HG02981 (cell line): ENCODE results near the gene CCDC47.
A peak's percentile ranks its signal among the peaks of the same experiment; 100 is the strongest.
"Not testable (repeated sequence)": the region's sequence is repeated elsewhere in the genome, so short reads cannot be mapped to it uniquely, and the experiment has no call there.

ENCODE experiments used
- ATAC-seq: cut with Tn5 transposase; IDR thresholded peaks from one replicate; pipeline ENCODE4 v1.9.1; 2021; ENCODE audit warnings: mild to moderate bottlenecking, moderate library complexity; ENCODE audit not compliant: unreplicated experiment

CCDC47 gene, protein sequence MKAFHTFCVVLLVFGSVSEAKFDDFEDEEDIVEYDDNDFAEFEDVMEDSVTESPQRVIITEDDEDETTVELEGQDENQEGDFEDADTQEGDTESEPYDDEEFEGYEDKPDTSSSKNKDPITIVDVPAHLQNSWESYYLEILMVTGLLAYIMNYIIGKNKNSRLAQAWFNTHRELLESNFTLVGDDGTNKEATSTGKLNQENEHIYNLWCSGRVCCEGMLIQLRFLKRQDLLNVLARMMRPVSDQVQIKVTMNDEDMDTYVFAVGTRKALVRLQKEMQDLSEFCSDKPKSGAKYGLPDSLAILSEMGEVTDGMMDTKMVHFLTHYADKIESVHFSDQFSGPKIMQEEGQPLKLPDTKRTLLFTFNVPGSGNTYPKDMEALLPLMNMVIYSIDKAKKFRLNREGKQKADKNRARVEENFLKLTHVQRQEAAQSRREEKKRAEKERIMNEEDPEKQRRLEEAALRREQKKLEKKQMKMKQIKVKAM

DNA sequence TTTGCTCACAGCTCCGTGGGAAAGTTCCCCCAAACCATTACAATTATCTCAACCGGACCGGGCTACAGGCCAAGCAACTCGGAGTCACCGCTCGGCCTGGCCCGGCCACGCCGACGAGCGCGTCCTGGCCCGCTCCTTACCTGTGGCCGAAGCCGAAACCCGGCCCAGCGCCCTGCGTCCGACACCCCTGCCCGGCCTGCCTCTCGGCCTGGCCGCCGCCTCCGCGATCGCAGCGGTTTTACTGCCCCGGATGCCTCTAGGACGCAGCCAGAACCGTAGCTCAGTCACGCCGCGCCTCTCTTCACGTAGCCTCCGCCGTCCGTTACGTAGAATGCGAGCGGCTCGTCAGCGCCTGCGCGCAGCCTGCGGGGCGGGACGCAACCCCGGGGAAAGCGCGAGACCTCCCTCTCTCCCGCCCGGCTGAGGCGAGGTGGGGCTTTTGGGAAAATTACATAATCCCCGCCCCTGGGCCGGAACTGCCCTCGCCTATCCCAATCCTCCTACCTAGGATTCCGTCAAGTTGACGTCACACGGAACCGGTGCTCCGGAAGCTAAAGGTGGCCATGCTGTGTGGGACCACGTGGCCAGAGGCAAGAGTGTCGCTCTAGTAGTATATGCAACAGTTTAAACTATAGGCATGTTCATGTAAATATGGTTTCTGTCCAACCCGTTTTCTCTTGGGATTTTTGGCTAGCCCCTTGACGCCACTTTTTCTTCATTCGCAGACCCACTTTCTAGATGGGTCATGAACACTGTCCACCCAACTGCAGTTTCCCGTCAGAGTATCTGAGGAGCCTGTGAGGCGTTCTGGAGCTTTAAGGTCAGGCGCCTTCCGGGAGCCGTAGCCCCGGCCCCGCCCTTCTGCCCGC, at the start of gene CCDC47:
CCDC47 (minus strand) TSS at position 326 of the 869 bp plus-strand sequence. CDS start 7,422 bp downstream, outside the sequence.
- ATAC-seq = peak; percentile 84

DNA sequence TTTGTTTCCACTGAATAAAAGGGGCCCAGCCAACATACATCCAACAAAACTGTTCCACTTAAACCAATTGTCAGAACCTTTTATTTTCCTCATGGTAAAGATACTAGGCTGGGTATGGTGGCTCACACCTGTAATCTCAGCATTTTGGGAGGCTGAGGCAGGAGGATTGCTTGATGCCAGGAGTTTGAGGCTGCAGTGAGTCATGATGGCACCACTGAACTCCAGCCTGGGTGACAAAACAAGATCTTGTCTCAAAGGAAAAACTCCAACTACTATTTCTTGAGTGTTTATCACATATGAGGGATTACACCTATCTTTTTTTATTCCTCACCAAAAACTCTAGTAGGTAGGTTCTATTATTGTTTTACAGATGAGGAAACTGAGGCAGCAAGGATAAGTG, 49.1 kb upstream of the CCDC47 start:
- ATAC-seq = no peak

DNA sequence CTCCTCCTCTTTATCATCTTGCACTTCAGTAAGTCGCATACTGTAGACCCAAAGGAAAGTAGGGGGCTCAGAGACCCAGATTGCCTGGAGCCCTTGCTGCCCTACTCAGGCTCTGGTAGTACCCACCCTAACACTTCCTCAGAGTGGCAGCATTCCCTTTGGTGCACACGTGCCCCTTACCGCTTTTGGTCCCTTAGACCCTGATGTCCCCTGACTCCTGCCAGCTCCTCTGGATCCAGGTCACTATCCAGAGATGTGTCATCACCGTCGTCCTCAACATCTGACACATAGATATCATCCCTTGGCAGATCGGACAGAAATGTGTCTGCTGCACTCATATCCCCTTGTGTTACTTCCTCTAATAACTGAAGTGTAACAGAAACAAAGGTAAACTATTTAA, 48.4 kb upstream of the CCDC47 start:
- no peak for ATAC-seq

DNA sequence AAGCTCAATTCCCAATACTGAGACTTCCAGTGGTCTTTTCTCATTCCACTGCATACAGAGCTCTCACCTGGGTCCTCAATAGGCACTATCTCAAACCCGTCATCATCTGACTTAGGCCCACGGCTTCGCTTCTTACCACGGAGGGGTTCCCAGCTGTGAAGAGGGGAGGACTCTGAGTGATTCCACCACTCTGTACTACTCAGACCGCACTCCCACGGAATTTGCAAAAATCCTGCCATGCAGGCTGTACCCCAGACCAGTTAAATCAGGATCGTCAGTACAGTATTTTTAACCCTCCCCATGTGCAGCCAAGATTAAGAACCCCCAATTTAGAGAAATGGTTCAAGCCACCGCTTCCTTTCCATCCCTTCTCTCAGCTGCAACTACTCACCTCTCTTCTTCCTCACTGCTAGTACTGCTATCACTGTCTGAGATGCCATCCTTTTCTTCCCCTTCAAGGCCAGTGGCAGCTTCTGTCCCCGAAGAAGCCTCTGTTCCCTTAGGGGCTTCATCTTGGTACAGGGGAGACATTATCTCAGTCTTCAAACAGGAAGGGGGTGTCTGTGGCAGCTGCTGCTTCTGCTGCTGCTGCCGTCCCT, 47.7 kb upstream of the CCDC47 start:
- ATAC-seq = no peak

DNA sequence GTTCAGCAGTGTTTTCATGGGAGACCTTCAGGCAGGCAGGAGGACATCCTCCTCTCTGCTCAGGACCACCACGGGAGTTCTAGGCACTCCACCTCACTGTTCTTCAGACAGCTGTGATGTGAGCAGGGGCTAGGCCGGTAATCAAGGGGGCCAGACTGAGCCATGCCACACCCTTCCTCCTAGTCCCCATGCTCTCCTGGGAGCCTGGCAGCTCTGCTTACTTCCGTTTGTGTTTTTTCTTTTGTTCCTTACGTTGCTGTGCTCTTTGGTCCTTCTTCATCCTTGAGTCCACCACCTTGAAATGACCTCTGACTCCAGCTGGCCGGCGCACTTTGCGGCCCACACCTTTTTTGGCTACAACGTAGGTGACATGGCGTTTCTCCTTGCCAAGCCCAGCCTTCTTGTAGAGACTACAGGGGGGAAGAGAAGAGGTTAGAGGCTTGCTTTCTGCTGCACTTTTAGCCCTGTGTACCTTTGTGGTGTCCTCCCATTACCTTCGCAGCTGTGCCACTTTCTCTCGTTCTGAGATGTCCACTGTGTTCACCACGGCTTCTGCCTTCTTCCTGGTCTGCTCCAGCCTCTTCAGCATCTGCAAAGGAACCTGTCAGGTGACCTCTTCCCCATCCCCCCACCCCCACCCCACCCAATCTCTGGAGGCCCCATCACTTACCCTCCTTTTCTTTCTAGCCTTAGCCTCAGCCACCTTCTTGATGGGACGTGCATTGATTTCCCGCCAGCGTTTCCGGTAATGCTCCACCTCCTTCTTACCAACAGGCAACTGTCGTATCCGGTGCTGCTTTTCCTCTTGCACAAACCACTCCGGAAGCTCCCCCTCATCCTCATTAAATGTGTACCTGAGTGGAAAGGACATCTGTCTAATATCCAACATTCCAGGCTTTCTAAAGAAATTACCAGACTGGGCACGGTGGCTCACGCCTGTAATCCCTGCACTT, 46.5 kb upstream of the CCDC47 start:
- ATAC-seq = no peak

DNA sequence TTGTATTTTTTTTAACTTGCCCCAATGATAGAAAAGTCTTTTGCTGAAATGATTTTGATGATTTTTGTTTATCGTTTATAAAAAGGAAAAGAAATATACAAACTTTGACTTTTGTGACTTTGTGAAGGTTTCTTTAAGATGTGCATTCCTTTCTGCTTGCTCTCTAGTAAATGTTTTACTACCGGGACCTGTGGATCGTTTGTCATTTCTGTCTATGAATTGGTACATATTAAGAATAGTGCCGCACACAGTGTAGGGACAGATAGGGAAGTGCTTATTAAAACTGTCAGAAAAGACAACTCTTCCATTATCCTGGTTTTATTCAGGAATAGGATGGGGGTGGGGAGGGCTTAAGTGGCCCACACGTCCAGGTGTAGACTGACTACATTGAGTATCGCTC, 45.7 kb upstream of the CCDC47 start:
- ATAC-seq = no peak

DNA sequence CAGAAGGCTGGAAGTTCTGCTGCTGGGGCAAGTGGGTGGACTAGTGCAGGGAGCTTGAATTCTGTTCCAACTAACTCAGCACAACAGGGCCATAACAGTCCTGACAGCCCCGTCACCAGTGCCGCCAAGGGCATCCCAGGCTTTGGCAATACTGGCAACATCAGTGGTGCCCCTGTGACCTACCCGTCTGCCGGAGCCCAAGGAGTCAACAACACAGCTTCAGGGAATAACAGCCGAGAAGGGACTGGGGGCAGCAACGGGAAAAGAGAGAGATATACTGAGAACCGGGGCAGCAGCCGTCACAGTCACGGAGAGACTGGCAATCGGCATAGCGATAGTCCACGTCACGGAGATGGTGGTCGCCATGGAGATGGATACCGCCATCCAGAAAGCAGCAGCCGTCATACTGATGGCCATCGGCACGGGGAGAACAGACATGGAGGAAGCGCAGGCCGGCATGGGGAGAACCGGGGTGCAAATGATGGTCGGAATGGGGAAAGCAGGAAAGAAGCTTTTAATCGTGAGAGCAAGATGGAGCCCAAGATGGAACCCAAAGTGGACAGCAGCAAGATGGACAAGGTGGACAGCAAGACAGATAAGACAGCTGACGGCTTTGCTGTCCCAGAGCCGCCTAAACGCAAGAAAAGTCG, 44.5 kb upstream of the CCDC47 start:
- no peak for ATAC-seq

DNA sequence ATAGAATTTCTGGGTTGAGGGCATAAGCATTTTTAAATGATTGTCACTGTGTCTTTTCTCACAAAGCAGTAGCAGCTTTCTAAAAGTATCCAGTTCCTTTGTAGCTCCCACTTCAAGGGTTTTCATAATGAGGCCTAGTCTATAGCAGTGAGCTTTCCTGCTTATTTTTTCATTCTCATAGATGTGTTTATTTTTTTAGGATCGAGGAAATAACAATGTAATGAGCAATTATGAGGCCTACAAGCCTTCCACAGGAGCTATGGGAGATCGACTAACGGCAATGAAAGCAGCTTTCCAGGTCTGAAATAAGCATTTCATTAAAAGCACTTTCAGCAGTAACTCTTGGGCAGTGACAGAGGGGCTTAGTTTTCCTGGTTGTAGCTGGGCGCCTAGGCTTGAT, 43.3 kb upstream of the CCDC47 start:
- no peak for ATAC-seq

DNA sequence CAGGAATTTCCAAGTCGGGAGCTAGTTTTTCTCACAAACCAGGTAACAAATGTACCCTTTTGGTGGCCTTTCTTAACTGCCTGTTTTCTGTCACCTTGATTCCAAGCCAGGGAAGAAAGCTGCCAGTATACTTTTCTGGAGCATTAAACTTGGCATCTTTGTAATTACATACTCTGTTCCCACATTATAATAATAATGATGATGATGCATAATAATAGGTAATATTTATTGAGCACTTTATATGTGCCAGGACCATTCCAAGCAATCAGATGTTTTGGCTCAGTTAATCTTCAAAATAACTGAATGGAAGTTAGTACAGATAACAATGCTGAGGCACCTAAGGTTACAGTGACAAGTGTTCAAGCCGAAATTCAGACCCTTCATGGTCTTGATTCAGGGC, 42.7 kb upstream of the CCDC47 start:
- no peak for ATAC-seq

DNA sequence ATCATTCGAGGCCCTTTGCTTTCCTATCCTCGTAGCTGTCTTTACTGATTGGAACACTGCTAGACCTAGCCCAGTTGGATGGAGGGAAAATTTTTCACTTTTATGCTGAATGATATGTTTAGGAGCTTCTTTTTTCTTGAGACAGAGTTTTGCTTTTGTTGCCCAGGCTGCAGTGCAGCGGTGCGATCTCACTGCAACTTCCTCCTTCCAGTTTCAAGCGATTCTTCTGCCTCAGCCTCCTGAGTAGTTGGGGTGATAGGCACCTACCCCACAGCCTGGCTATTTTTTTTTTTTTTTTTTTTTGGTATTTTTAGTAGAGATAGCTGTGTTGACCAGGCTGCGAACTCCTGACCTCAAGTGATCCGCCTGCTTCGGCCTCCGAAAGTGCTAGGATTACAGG, 36.6 kb upstream of the CCDC47 start:
- ATAC-seq = no peak

DNA sequence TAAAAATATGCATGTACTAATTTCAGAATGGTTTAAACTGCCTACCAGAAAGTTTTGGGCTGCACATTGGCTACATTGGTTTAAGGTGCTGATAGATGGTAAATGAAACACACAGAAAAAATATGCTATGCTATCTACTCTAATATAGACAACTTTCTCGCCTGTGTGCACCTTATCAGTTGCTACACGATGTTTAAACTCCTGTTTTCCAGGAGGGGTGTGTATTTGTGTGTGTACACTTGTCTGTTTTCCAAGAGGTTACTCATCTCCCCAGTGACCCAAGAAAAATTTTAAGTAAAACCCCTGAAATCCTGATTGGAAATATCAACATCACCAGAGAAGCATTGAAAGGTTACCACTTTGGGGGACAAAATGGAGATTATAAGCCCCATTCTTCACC, 32.2 kb upstream of the CCDC47 start:
- ATAC-seq = no peak

DNA sequence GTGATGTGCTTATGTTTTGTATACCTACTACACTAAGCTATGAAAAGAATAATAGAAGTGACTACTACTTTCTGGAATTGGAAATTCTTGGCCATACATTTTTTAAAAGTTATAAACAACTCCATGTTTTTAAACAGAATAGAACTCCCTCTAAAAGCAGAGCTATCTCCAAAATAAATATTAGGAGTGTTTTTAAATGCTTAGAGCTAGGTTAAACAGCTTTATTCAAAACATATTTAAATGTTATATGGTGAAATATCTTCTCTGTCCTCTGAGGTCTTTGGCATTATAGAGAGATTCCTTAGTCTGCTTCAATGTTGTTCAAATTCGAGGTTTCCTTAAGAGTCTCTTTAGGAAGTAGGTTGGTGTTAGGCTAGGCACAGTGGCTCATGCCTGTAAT, 30.9 kb upstream of the CCDC47 start:
- ATAC-seq = no peak

DNA sequence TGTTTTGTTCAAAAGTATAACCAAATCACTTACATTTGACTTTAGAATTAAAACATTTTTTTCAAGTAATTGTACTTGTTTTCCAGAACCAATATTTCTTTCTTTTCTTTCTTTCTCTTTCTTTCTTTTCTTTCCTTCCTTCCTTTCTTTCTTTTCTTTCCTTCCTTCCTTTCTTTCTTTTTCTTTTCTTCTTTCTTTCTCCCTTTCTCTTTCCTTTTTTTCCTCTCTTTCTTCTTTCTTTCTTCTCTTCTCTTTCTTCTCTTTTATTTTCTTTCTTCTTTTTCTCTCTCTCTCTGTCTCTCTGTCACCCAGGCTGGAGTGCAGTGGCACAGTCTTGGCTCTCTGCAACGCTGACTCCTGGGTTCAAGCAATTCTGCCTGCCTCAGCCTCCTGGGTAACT, 27.4 kb upstream of the CCDC47 start:
- ATAC-seq = no peak

DNA sequence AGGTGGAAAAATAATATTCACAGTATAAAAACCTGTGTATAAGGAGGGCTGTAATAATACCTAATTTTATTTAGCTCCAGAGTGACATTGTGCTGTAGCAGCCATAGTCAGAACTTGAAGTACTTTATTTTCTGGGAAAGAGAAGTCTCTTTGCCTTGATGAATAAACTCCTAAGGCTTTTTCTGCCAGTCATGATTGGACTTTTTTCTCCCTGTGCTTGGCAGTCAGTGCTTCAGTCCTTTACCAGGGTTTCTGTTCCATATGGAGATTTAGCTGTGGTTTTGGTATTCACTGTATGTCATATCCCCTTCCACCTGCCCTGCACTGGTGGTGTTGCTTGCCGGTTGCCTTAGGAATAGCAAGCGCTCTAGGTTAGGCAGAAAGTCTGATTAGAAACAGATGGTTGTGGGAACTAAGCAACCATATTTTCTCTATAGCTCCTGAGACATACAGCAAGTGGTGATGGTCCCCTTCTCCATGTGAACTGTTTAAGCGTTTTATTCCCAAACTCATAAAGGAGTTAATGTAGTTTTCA, 25.2 kb upstream of the CCDC47 start:
- no peak for ATAC-seq

DNA sequence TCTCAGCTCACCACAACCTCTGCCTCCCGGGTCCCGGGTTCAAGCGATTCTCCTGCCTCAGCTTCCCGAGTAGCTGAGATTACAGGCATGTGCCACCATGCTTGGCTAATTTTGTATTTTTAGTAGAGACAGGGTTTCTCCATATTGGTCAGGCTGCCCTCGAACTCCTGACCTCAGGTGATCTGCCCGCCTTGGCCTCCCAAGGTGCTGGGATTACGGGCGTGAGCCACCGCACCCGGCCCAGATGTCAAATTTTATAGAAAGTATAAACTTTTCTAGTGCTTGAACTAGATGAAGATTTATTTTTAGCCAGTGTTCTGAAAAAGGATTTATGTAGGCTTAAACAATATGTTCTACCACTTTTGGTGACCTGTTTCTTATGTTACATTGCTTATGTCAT, 23.0 kb upstream of the CCDC47 start:
- ATAC-seq = not testable (repeated sequence)

DNA sequence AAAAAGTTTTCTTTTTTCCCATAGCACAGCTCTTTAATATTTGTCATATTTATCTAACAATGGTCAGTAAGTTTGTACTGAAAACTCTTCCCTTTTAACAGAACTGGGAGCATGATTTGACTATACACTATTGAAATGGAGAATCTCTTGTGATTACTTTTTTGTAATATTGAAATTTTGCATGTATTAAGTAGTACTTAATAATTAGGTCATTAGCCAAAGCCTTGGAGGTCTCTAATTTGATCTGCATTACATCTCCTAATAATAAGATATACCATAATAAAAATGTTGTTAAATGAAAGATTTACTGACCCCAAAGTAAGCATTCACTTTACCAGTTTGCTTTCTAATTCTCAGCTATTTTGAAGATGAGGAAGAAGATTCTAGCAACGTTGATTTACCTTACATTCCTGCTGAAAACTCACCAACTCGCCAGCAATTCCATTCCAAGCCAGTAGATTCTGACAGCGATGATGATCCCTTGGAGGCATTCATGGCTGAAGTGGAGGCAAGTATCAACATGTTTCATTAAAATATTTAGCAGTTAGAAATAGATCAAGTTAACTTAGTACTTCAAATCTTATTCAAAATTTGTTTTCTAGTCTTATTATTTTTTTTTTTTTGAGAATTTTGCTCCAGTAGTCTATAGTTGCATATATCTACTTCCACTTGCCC, 18.8 kb upstream of the CCDC47 start:
- ATAC-seq = no peak

DNA sequence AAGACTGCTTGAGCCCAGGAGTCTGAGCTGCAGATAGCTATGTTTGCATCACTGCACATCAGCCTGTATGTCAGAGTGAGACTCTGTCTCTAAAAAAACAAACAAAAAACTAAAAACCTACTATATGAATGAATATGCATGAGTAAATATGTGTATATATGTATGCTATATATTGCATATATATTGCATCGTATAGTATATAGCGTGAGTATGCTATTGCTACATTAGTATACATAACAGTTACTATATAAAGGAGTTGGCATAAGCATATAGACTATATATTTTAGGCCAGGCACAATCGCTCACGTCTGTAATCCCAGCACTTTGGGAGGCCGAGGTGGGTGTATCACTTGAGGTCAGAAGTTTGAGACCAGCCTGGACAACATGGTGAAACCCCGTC, 16.7 kb upstream of the CCDC47 start:
- no peak for ATAC-seq

DNA sequence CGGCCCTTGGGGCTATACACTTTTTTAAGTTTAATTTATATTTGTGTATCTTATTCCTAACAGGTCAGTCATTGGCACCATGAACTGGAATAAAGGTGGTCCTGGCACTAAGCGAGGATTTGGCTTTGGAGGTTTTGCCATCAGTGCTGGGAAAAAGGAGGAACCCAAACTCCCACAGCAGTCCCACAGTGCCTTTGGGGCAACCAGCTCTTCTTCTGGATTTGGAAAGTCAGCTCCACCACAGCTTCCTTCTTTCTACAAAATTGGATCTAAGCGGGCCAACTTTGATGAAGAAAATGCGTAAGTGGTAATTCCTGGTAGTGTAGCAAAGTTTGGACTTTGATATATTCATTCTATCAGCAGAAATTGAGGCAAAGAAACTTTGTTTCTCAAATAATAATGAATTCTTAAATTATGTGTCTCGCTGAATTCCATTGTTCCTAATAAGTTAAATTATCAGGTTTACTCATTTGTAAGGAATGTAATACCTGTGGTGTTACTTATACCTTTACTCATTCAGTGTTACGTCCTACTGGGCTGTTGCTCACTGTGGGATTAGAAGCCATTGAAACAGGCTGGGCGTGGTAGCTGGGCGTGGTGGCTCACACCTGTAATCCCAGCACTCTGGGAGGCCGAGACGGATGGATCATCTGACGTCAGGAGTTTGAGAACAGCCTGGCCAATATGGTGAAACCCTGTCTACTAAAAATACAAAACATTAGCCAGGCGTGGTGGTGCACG, 13.7 kb upstream of the CCDC47 start:
- no peak for ATAC-seq
